Measurements from ENCODE around the gene C2orf76. TPM values are rescaled to one million over a fixed set of nuclear protein-coding genes. Genes with fewer than 3 reads are reported as not detected.

The C2orf76 gene
- total and polyA plus RNA-seq, 7 donors: 11.1 to 26.4 (median 17.6) TPM

GRCh38 chr2:119259296-119259860 lies 107.3 kb downstream of the C2orf76 start:
- Histone ChIP-seq H3K36me3 (no peaks in the 10 kb centered on the region), H3K27ac (no peak overlapping the region), H3K4me3 (no peak overlapping the region), H3K9me3 (no peaks in the 10 kb centered on the region), H3K27me3 (no peaks in the 10 kb centered on the region), H3K4me1 (peaks cover 0 to 17% (median 8%) of the 10 kb centered on the region in 4 donors)
- intact Hi-C loops (cut with DNase I): no loop called here
- no peak for DNase-seq
- WGBS, 2 donors: 91 to 95% methylated on average over 5 of the region's 5 CpGs
- TF ChIP-seq EP300 (IDR thresholded peaks at IDR 0.05) (no peak), POLR2A (IDR thresholded peaks at IDR 0.05) (no peak), POLR2AphosphoS5 (IDR thresholded peaks at IDR 0.05) (no peak), CTCF (IDR thresholded peaks at IDR 0.05) (no peak)

- H3K4me1 ChIP-seq: peaks cover 0 to 30% (median 20%) of the 10 kb centered on the region in 4 donors
- DNase-seq: no peak
- 94 to 96% methylated on average over 9 of the region's 9 CpGs for WGBS, 2 donors
- H3K27ac ChIP-seq: no peak overlapping the region
- no peaks in the 10 kb centered on the region for H3K36me3 ChIP-seq
- H3K9me3 ChIP-seq: no peaks in the 10 kb centered on the region
- intact Hi-C loops (cut with DNase I): no loop called here
- TF ChIP-seq EP300 (IDR thresholded peaks at IDR 0.05) (no peak), POLR2AphosphoS5 (IDR thresholded peaks at IDR 0.05) (no peak), POLR2A (IDR thresholded peaks at IDR 0.05) (no peak), CTCF (IDR thresholded peaks at IDR 0.05) (no peak)
- H3K4me3 ChIP-seq: no peak overlapping the region
- no peaks in the 10 kb centered on the region for H3K27me3 ChIP-seq
These were observed 109.4 kb downstream of the C2orf76 start for GRCh38 chr2:119257198-119257597.

- H3K36me3 ChIP-seq: no peaks in the 10 kb centered on the region
- no peak for DNase-seq
- H3K4me1 ChIP-seq: peaks cover 0 to 31% (median 21%) of the 10 kb centered on the region in 4 donors
- H3K9me3 ChIP-seq: no peaks in the 10 kb centered on the region
- WGBS, 2 donors: 84 to 92% methylated on average over 2 of the region's 2 CpGs
- TF ChIP-seq POLR2AphosphoS5 (IDR thresholded peaks at IDR 0.05) (no peak), POLR2A (IDR thresholded peaks at IDR 0.05) (no peak), EP300 (IDR thresholded peaks at IDR 0.05) (no peak), CTCF (IDR thresholded peaks at IDR 0.05) (no peak)
- intact Hi-C loops (cut with DNase I): no loop called here
- no peaks in the 10 kb centered on the region for H3K27me3 ChIP-seq
- no peak overlapping the region for H3K4me3 ChIP-seq
- H3K27ac ChIP-seq: no peak overlapping the region
These were observed 110.1 kb downstream of the C2orf76 start for GRCh38 chr2:119256582-119256921.

- peaks cover 0 to 27% (median 20%) of the 10 kb centered on the region in 4 donors for H3K4me1 ChIP-seq
- WGBS, 2 donors: 74 to 78% methylated on average over 12 of the region's 12 CpGs
- intact Hi-C loops (cut with DNase I): no loop called here
- no peak overlapping the region for H3K27ac ChIP-seq
- H3K36me3 ChIP-seq: no peaks in the 10 kb centered on the region
- no peaks in the 10 kb centered on the region for H3K9me3 ChIP-seq
- TF ChIP-seq EP300 (IDR thresholded peaks at IDR 0.05): no peak
- peak in 1 of 4 donors; percentile 3 for TF ChIP-seq POLR2AphosphoS5 (IDR thresholded peaks at IDR 0.05)
- no peaks in the 10 kb centered on the region for H3K27me3 ChIP-seq
- DNase-seq: no peak
- H3K4me3 ChIP-seq: no peak overlapping the region
These were observed 110.7 kb downstream of the C2orf76 start for GRCh38 chr2:119255760-119256581.

- intact Hi-C loops (cut with DNase I): no loop called here
- DNase-seq: no peak
- TF ChIP-seq CTCF (IDR thresholded peaks at IDR 0.05) (no peak), POLR2A (IDR thresholded peaks at IDR 0.05) (no peak), POLR2AphosphoS5 (IDR thresholded peaks at IDR 0.05) (no peak), EP300 (IDR thresholded peaks at IDR 0.05) (no peak)
- Histone ChIP-seq H3K4me3 (no peak overlapping the region), H3K4me1 (peaks cover 0 to 22% (median 16%) of the 10 kb centered on the region in 4 donors), H3K27me3 (no peaks in the 10 kb centered on the region), H3K36me3 (no peaks in the 10 kb centered on the region), H3K9me3 (no peaks in the 10 kb centered on the region), H3K27ac (no peak overlapping the region)
- 95 to 96% methylated on average over 10 of the region's 10 CpGs for WGBS, 2 donors
These were observed 112.0 kb downstream of the C2orf76 start for GRCh38 chr2:119254601-119255080.
